ENCODE measurements around the gene WDR7. TPM values are rescaled to one million over a fixed set of nuclear protein-coding genes. Genes with fewer than 3 reads are reported as not detected.

The WDR7 gene
- total and polyA plus RNA-seq, 10 of the 15 experiments (the other 5 are each of a cell fraction or from before 2014, with no cell fraction given) = 2.8 to 16.5 (median 11.7) TPM

GRCh38 chr18:56947236-56947635 is 296.1 kb downstream of the WDR7 start (continued):
- TF ChIP-seq ZNF274 (IDR thresholded peaks at IDR 0.05; ENCODE audit: insufficient read depth, insufficient read length) (no peak), HCFC1 (IDR thresholded peaks at IDR 0.05; ENCODE audit: low read length) (no peak)

GRCh38 chr18:56952026-56952425 is 300.9 kb downstream of the WDR7 start:
- H3K9me3 ChIP-seq (replicated peaks; ENCODE audit: control insufficient read depth, insufficient read depth, low read length) = no peaks in the 10 kb centered on the region
- ChIA-PET RAD21 (ENCODE audit: unreplicated experiment) (interaction anchor here (0.6 to 1.4 kb wide), 2 partner anchors 8 to 84 kb away, joined by 3 to 4 read pairs; no protein-coding TSS in a partner anchor), POLR2A (no interaction called here), CTCF (interaction anchor here (1.1 to 2.0 kb wide), 2 partner anchors 11 to 82 kb away, joined by 3 to 8 read pairs; no protein-coding TSS in a partner anchor), SMC1A (ENCODE audit: uncharacterized antibody, unreplicated experiment) (interaction anchor here (0.8 to 1.6 kb wide), 3 partner anchors 10 to 41 kb away, joined by 3 to 7 read pairs (median 3); no protein-coding TSS in a partner anchor)
- no peak overlapping the region for H3K4me3 ChIP-seq
- H2AFZ ChIP-seq (ENCODE audit: control insufficient read depth, low read depth, low read length) = no peak overlapping the region
- H3K9ac ChIP-seq (ENCODE audit: control insufficient read depth, insufficient read depth, low read length) = no peak overlapping the region
- no peak overlapping the region for H3K27ac ChIP-seq (ENCODE audit: control insufficient read depth, insufficient read depth)
- in situ Hi-C loops (cut with MboI) = no loop called here
- intact Hi-C loops (cut with micrococcal nuclease; ENCODE audit: unreplicated experiment) = no loop called here
- H3K36me3 ChIP-seq (ENCODE audit: control insufficient read depth in 2 of 2, insufficient read depth in 2 of 2, low read length in 1 of 2) = no peaks in the 10 kb centered on the region
- H3K27me3 ChIP-seq (replicated peaks in 1 of 2; ENCODE audit: control insufficient read depth in 2 of 2, insufficient read depth in 2 of 2, low read length in 1 of 2) = no peaks in the 10 kb centered on the region
- DNase-seq (ENCODE audit: low read depth, low spot score) = no peak
- 82% methylated on average over 6 of the region's 6 CpGs for WGBS (ENCODE audit: insufficient coverage, insufficient replicate concordance, low lambda C conversion rate, missing lambda C conversion rate)
- H3K79me2 ChIP-seq (ENCODE audit: control insufficient read depth, insufficient read depth, low read length) = no peaks in the 10 kb centered on the region
- H4K20me1 ChIP-seq (ENCODE audit: control insufficient read depth, insufficient read depth) = no peaks in the 10 kb centered on the region
- ATAC-seq = no peak
- H3K4me1 ChIP-seq (ENCODE audit: control insufficient read depth, insufficient read depth, low read length) = no peaks in the 10 kb centered on the region
- no peak for FAIRE-seq
- BruUV-seq (replicated peaks) = no TSS peak
- no peak overlapping the region for H3K4me2 ChIP-seq (ENCODE audit: control insufficient read depth, insufficient read depth)
- no peak for TF ChIP-seq TCF3 (IDR thresholded peaks at IDR 0.05; ENCODE audit: borderline replicate concordance, insufficient read depth, low read depth, low read length)
- TF ChIP-seq RCOR1 (conservative IDR thresholded peaks at IDR 0.05; ENCODE audit: low read depth, low read length) = no peak
- TF ChIP-seq BCL11A (IDR thresholded peaks at IDR 0.05; ENCODE audit: low read depth, low read length) = no peak
- TF ChIP-seq WRNIP1 (IDR thresholded peaks at IDR 0.05; ENCODE audit: borderline replicate concordance, low read depth, low read length) = no peak
- TF ChIP-seq TAF1 (IDR thresholded peaks at IDR 0.05; ENCODE audit: borderline replicate concordance, low read depth, low read length) = no peak
- no peak for TF ChIP-seq EZH2 (IDR thresholded peaks at IDR 0.05; ENCODE audit: borderline replicate concordance, control insufficient read depth, low read depth, low read length)
- TF ChIP-seq KAT2A (conservative IDR thresholded peaks at IDR 0.05; ENCODE audit: control insufficient read depth, low read depth, low read length) = no peak
- no peak for TF ChIP-seq CTCF (IDR thresholded peaks at IDR 0.05 in 2 of 3, conservative IDR thresholded peaks at IDR 0.05 in 1 of 3; ENCODE audit: control insufficient read depth in 2 of 3, extremely low read depth in 1 of 3, insufficient read depth in 1 of 3, low read depth in 3 of 3, low read length in 3 of 3)
- TF ChIP-seq SUZ12 (IDR thresholded peaks at IDR 0.05; ENCODE audit: unreplicated experiment) = no peak
- no peak for TF ChIP-seq SMAD1 (IDR thresholded peaks at IDR 0.05; ENCODE audit: low read depth, partially characterized antibody)
- TF ChIP-seq BMI1 (IDR thresholded peaks at IDR 0.05; ENCODE audit: borderline replicate concordance) = no peak
- TF ChIP-seq NFYA (IDR thresholded peaks at IDR 0.05; ENCODE audit: borderline replicate concordance, low read depth, low read length) = no peak
- TF ChIP-seq NFXL1 (IDR thresholded peaks at IDR 0.05; ENCODE audit: borderline replicate concordance) = no peak
- no peak for TF ChIP-seq PRDM15 (CRISPR knock-in tag; IDR thresholded peaks at IDR 0.05)
- TF ChIP-seq IKZF2 (IDR thresholded peaks at IDR 0.05) = no peak
- TF ChIP-seq MTA3 (IDR thresholded peaks at IDR 0.05; ENCODE audit: borderline replicate concordance, low read length) = no peak
- TF ChIP-seq GABPA (IDR thresholded peaks at IDR 0.05; ENCODE audit: low read depth) = no peak
